ENCODE measurements around the gene PGLYRP2. TPM values are rescaled to one million over a fixed set of nuclear protein-coding genes. Genes with fewer than 3 reads are reported as not detected.

Gene PGLYRP2
- total RNA-seq, 1 donor from 2014 or later, result not detected

- H3K27ac ChIP-seq (replicated peaks), result peak overlapping the region; percentile 99
- H3K36me3 ChIP-seq, result peaks cover 13% of the 10 kb centered on the region
- H3K4me3 ChIP-seq, result peak overlapping the region; percentile 95
- DNase-seq, result peak; percentile 94
- peaks cover 57% of the 10 kb centered on the region for H3K4me1 ChIP-seq
- no peaks in the 10 kb centered on the region for H3K9me3 ChIP-seq (replicated peaks)
- intact Hi-C loops (cut with micrococcal nuclease), result no loop called here
- TF ChIP-seq CTCF (IDR thresholded peaks at IDR 0.05; ENCODE audit: borderline replicate concordance), result no peak
- H3K27me3 ChIP-seq (ENCODE audit: low read depth), result no peaks in the 10 kb centered on the region
Observed at GRCh38 chr19:15432629-15433518, 46.4 kb downstream of the PGLYRP2 start.

- Histone ChIP-seq H3K4me3 (peak overlapping the region; percentile 95), H3K4me1 (peaks cover 53% of the 10 kb centered on the region), H3K27ac (replicated peaks) (peak overlapping the region; percentile 74), H3K36me3 (peaks cover 19% of the 10 kb centered on the region), H3K9me3 (replicated peaks) (no peaks in the 10 kb centered on the region), H3K27me3 (ENCODE audit: low read depth) (no peaks in the 10 kb centered on the region)
- DNase-seq, result no peak
- TF ChIP-seq CTCF (IDR thresholded peaks at IDR 0.05; ENCODE audit: borderline replicate concordance), result no peak
- intact Hi-C loops (cut with micrococcal nuclease), result no loop called here
Observed at GRCh38 chr19:15432018-15432494, 47.2 kb downstream of the PGLYRP2 start.

GRCh38 chr19:15431396-15432017, 47.8 kb downstream of the PGLYRP2 start:
- Histone ChIP-seq H3K36me3 (peaks cover 19% of the 10 kb centered on the region), H3K4me3 (peak overlapping the region; percentile 95), H3K27me3 (ENCODE audit: low read depth) (no peaks in the 10 kb centered on the region), H3K27ac (replicated peaks) (peak overlapping the region; percentile 74), H3K9me3 (replicated peaks) (no peaks in the 10 kb centered on the region), H3K4me1 (peaks cover 53% of the 10 kb centered on the region)
- intact Hi-C loops (cut with micrococcal nuclease), result no loop called here
- DNase-seq, result no peak
- no peak for TF ChIP-seq CTCF (IDR thresholded peaks at IDR 0.05; ENCODE audit: borderline replicate concordance)

- TF ChIP-seq CTCF (IDR thresholded peaks at IDR 0.05; ENCODE audit: borderline replicate concordance), result no peak
- Histone ChIP-seq H3K4me1 (peaks cover 53% of the 10 kb centered on the region), H3K36me3 (peaks cover 25% of the 10 kb centered on the region), H3K27me3 (ENCODE audit: low read depth) (no peaks in the 10 kb centered on the region), H3K9me3 (replicated peaks) (no peaks in the 10 kb centered on the region), H3K4me3 (peak overlapping the region; percentile 95), H3K27ac (replicated peaks) (no peak overlapping the region)
- DNase-seq, result no peak
- intact Hi-C loops (cut with micrococcal nuclease), result no loop called here
Observed at GRCh38 chr19:15430526-15431120, 48.7 kb downstream of the PGLYRP2 start.

DNA sequence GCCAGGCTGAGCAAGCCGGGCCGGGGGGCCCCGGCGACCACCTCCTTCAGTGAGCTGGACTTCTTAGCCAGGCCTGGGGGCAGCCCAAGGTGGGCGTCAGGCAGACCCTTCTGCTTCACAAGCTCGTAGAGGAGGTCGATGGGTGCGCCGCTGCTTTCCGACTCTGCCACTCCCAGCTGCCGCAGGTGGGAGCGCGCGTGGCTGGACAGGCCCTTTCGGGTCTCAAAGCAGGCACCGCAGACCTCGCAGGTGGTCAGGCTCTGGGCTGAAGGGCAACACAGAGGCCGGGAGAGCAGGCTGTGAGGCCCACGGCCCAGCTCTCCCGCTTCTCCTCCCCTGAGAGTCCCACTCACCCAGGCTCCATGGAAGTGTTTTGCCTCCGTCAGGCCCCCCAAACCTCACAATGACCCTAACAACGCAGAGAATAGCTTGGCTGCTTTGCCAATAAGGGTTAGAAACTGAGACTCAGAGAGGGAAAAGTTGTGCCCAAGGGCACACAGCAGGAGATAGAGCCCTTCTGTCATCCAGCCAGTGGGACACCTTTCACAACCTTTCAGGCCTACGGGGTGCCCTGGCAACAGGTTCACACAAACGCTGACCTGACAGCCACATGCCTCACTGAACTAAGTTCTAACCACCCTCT, 49.4 kb downstream of the PGLYRP2 start:
- H3K27ac ChIP-seq (replicated peaks), result no peak overlapping the region
- DNase-seq, result no peak
- no peaks in the 10 kb centered on the region for H3K9me3 ChIP-seq (replicated peaks)
- H3K4me3 ChIP-seq, result no peak overlapping the region
- TF ChIP-seq CTCF (IDR thresholded peaks at IDR 0.05; ENCODE audit: borderline replicate concordance), result no peak
- no peaks in the 10 kb centered on the region for H3K27me3 ChIP-seq (ENCODE audit: low read depth)
- peaks cover 31% of the 10 kb centered on the region for H3K36me3 ChIP-seq
- intact Hi-C loops (cut with micrococcal nuclease), result no loop called here
- peaks cover 53% of the 10 kb centered on the region for H3K4me1 ChIP-seq

Data from left ventricle myocardium inferior (tissue), 1 donor.